ENCODE results near the gene UBTD1.

UBTD1 gene

DNA sequence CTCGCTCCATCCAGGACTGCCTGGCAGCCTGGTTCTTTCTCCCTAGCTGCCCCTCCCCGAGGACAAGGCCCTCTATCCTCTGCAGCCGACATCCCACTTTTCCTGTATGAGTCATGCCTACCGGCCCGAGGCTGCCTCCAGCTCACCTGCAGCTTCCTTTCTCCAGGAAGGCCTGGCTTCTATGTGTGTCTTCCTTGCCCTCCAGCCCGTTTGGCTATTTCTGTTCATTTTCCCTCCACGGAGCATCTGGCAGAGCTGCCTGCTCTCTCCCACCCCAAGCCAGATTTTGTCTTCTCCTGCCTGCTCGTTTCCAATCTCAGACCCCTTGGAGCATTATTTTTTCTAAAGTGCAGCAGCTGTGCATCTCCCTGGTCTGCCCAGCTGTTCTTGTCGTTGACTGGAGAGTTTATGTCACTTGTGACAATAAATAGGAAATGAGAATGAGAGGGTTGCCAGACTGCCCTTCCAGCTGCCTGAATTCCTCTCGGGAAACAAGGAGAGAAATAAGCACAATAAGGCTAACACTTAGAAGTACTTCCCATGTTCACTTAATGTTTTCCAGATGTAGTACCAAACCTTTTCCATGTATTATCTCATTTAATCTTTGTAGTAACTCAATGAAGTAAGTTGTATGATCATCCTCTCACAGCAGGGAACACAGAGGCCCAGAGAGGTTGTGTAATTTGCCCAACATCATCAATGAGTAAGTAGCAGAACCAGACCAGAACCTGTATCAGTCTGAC is 19.7 kb downstream of the UBTD1 start:
- TF ChIP-seq CTCF (IDR thresholded peaks at IDR 0.05) = no peak

DNA sequence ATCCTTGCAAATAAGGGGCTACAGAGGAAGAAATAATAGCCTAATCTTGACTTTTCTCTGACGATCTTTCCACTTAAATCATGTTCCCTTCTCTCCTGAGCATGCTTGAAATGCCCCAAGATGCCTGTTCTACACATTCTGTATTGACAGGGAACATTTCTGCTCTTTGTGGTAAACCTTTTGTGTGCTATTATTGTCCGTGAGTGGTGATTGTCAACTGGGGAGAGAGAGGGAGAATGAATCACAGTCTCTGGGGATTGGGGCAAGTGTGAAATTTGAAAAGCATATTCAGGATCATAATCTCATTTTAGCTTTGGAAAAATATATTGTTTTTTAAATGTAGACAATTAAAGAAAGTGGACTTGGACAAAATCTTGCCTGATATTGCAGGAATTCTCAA is 20.6 kb downstream of the UBTD1 start:
- TF ChIP-seq CTCF (IDR thresholded peaks at IDR 0.05) = no peak

DNA sequence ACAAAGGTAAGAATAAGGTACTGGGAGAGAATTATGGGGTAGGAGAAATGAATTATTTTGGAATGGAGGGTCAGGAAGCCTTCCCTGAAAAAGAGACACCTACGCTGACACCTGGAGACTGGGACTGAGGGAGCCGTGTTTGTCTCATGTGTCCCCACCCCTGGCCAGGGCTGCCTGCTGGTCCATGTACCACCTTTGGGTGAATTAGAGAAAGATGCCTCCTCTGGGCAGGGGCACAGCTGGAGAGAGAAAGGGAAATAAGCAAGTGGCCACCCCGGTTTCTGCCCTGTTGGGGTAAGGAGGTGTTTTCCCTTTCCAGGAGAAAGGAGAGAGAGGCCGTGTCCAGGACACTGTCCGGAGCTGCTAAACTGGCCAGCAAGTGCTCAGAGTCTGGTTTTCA is 21.8 kb downstream of the UBTD1 start:
- no peak for TF ChIP-seq CTCF (IDR thresholded peaks at IDR 0.05)

DNA sequence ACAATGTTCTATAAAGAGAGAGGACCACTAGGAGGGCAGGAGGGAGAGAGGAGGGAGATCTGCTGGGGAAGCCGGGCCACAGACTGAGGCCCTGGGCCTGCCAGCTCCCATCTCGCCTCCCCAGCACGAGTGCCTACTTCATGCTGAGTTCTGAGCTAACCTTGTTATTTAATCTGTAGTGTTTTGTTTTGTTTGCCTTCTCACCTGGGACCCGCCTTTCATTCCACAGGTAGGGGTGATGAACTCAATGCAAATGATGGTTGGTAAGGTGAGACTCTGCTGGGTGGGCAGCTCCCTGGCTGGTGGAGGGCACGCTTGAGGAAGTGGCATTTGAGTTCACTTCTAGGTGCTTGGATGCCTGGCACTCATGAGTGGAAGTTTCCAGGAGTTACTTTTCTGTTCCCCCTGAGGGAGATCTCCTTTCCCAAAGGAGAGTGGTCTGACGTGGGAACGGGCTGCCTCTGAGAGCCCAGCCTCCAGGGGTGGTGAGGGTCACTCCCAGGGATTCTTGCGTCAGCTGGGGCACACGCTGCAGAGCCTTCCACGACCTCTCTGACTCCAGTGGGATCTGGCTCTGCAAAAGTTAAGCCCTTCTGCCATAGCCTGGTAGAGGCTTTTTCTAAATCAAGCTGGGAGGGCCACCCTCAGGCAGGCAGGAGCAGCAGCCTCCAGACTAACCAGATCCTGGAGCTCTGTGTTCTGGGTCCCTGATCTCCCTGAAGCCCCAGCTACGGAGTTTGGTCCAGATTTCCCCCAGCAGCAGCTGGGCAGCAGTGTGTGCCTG is 22.4 kb downstream of the UBTD1 start:
- TF ChIP-seq CTCF (IDR thresholded peaks at IDR 0.05) = no peak

DNA sequence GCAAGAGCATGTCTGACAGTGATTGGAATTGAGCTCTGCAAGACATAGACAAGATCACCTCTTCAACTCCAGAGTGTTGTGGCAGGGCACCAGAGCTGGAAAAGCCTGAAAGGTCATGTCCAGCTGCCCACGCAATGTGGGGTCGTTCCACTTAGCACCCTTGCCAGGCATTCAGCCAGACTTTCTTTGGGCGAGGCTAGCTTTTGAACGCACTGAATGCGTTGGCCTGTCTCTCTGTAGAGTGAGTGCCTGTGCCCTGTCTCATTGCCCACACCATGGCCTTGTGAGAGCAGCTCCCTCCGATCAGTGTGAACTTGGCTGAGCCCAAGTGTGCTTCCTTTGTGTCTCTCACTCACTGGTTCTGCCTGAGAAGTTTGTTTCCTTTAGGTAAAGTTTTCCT is 23.3 kb downstream of the UBTD1 start:
- no peak for TF ChIP-seq CTCF (IDR thresholded peaks at IDR 0.05)

GRCh38 chr10:97522937-97523336 is 24.2 kb downstream of the UBTD1 start:
- TF ChIP-seq CTCF (IDR thresholded peaks at IDR 0.05) = no peak

DNA sequence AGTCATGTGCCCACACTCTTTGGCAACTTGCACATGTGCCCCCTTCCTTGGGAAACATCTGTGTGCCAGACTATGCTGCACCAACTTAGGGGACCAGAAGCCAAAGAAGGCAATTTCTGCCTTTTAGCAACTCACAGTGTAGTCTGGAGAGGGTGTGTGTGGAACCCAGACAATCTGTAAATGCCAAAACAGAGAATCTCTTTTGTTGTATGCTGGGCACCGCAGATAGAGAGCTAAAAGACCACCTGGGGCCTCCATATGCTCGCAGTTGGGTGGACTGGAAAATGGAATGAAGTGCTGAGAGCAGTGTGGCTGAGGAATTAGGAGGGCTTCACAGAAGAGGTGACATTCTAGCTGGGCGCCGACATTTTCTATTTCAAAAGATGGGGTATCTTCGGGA is 26.4 kb downstream of the UBTD1 start:
- TF ChIP-seq CTCF (IDR thresholded peaks at IDR 0.05) = no peak

Measured in LNCAP (cell line).